GM18502 (cell line): ENCODE data around the gene ACOT7.
"Not testable (repeated sequence)": the region's sequence is repeated elsewhere in the genome, so short reads cannot be mapped to it uniquely, and the experiment has no call there.

Experiments
- ATAC-seq: cut with Tn5 transposase; IDR thresholded peaks from one replicate; pipeline ENCODE4 v1.9.1; 2021; ENCODE audit warnings: mild to moderate bottlenecking; ENCODE audit not compliant: unreplicated experiment, poor library complexity

Gene ACOT7

GRCh38 chr1:6393400-6394187, at the start of gene ACOT7:
ACOT7 (minus strand) TSS chr1:6393767; CDS start chr1:6393399, 368 bp downstream.
- ATAC-seq: peak; percentile 80

- no peak for ATAC-seq
Observed at GRCh38 chr1:6441586-6441985, 48.0 kb upstream of the ACOT7 start.

GRCh38 chr1:6440198-6441126, 46.9 kb upstream of the ACOT7 start:
- ATAC-seq: peak; percentile 57

GRCh38 chr1:6438047-6438525, 44.5 kb upstream of the ACOT7 start:
- no peak for ATAC-seq

- not testable (repeated sequence) for ATAC-seq
Observed at GRCh38 chr1:6437012-6437700, 43.6 kb upstream of the ACOT7 start.

- ATAC-seq: not testable (repeated sequence)
Observed at GRCh38 chr1:6436277-6436676, 42.7 kb upstream of the ACOT7 start.

- ATAC-seq: no peak
Observed at GRCh38 chr1:6435547-6435946, 42.0 kb upstream of the ACOT7 start.

- no peak for ATAC-seq
Observed at GRCh38 chr1:6435129-6435528, 41.6 kb upstream of the ACOT7 start.

GRCh38 chr1:6434186-6434585, 40.6 kb upstream of the ACOT7 start:
- ATAC-seq: no peak

GRCh38 chr1:6431645-6432579, 38.3 kb upstream of the ACOT7 start:
- not testable (repeated sequence) for ATAC-seq

- not testable (repeated sequence) for ATAC-seq
Observed at GRCh38 chr1:6429660-6430411, 36.3 kb upstream of the ACOT7 start.

- not testable (repeated sequence) for ATAC-seq
Observed at GRCh38 chr1:6428453-6428852, 34.9 kb upstream of the ACOT7 start.

GRCh38 chr1:6427441-6428390, 34.1 kb upstream of the ACOT7 start:
- ATAC-seq: no peak

GRCh38 chr1:6426972-6427350, 33.4 kb upstream of the ACOT7 start:
- ATAC-seq: no peak

- no peak for ATAC-seq
Observed at GRCh38 chr1:6426277-6426971, 32.9 kb upstream of the ACOT7 start.

- ATAC-seq: no peak
Observed at GRCh38 chr1:6425658-6426057, 32.1 kb upstream of the ACOT7 start.
